Daoy (cell line): ENCODE results near the gene PRSS57. TPM values are rescaled to one million over a fixed set of nuclear protein-coding genes. Genes with fewer than 3 reads are reported as not detected.
A peak's percentile ranks its signal among the peaks of the same experiment; 100 is the strongest.
"Not testable (repeated sequence)": the region's sequence is repeated elsewhere in the genome, so short reads cannot be mapped to it uniquely, and the experiment has no call there.

Experiments
- DNase-seq: peaks from one replicate; pipeline ENCODE4 v3.0.0-alpha.2; 2015; ENCODE audit warnings: low read depth
- total RNA-seq: library from RNA; depleted of rRNA; stranded (reverse); fragments of >200 nt; shearing (Covaris generic); gene quantifications from 2 replicates; pipeline ENCODE4 v1.2.3, GENCODE V29; 2014

Gene PRSS57
- total RNA-seq, 1 experiment from 2014 or later = not detected

DNA sequence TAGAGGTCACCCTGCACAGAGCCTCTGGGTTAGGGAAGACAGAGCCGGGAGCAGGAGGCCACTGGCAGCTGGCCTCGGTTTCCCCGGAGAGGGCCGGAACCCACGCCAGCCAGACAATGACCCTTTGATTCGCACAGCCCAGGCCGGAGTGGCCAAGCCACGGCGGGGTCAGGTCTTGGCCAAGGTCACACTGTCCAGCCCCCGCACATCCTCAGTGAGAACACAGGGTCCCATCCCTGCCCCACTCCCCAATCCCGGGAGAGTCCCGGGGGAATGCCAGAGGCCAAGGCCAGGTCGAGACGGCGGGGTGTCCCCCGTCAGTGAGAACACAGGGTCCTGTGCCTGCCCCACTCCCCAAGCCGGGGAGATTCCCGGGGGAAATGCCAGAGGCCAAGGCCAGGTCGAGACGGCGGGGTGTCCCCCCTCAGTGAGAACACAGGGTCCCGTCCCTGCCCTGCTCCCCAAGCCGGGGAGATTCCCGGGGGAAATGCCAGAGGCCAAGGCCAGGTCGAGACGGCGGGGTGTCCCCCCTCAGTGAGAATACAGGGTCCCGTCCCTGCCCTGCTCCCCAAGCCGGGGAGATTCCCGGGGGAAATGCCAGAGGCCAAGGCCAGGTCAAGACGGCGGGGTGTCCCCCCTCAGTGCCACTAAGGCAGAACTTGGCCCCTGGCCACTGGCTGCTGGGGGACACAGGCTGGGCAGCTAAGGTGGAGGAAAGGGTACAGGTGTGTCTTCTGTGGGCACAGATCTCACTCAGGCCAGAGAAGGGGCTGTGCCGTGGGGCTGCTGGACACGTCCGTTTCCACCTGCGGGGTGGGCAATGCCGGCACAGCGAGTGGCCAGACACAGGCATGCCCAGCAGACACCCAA is 20.7 kb downstream of the PRSS57 start:
- DNase-seq = no peak

DNA sequence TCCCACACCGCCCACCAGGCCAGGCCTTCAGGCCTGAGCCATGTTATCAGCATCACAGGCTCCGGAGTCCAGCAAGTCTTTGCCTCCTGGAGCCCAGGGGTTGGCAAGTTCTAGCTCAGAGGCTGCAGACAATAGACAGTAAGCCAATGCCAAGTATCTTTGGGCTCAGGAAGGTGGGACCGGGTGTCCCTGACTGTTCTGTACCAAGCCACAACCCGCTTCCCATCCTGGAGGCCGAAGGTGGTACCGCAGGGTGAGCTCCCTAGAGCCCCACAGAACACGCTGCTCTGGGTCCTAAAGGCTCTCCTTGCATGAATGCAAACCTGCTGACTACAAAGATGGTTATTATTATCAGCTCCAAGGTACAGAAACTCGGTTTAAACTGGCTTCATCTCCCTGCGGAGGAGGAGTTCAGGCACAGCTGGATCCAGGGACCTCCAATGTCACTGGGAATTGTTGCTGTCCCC is 24.6 kb downstream of the PRSS57 start:
- no peak for DNase-seq

DNA sequence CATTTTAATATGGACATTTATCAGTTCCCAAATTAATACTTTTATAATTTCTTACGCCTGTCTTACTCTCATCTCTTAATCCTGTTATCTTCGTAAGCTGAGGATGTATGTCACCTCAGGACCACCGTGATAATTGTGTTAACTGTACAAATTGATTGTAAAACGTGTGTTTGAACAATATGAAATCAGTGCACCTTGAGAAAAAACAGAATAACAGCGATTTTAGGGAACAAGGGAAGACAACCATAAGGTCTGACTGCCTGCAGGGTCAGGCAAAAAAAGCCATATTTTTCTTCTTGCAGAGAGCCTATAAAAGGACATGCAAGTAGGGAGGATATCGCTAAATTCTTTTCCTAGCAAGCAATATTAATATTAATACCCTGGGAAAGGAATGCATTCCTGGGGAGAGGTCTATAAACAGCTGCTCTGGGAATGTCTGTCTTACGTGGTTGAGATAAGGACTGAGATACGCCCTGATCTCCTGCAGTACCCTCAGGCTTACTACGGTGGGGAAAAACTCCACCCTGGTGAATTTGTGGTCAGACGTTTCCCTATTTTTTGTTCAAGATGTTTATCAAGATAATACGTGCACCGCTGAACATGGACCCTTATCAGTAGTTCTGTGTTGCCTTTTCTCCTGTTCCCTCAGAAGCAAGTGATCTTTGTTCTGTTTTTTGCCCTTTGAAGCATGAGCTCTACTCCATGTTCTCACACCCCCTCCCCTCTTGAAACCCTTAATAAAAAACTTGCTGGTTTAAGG is 26.4 kb downstream of the PRSS57 start:
- DNase-seq = not testable (repeated sequence)

DNA sequence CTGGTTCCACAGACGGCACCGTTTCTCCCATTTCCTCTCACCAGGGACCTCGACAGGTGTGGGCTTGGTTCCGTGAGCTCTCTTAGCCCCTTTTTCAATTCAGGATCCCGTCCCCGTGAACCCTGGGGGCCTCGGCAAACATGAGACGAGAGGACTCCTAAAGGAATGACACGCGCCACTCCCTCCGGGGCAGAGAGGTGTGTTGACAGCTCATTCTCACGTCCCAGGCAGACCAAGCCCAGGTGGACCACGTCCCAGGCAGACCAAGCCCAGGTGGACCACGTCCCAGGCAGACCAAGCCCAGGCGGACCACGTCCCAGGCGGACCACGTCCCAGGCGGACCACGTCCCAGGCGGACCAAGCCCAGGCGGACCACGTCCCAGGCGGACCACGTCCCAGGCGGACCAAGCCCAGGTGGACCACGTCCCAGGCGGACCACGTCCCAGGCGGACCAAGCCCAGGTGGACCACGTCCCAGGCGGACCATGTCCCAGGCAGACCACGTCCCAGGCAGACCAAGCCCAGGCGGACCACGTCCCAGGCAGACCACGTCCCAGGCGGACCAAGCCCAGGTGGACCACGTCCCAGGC is 28.2 kb downstream of the PRSS57 start:
- not testable (repeated sequence) for DNase-seq

DNA sequence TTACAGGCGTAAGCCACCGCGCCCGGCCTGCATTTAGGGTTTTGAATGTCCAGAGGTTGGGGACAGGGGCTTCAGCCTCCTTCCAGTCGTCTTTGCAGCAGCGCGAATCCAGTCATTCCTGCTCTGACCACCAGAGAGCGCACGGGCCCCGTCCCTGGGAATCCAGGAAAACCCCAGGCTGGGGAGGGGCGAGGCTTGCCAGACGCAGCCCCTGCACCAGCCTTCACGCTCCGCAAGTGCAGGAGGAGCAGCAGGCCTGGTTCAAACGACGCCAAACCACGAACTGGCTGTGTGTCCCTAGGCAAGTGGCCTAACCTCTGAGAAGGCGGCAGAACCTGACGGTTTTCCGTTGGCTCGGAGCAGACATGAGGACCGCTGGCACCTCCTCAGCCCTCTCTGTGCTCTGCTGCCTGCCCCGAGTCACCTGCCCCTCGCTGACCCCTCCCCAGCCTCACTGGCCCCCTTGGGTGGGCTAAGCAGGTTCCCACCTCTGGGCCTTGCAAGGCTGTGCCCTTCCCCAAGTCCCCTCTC is 30.3 kb downstream of the PRSS57 start:
- peak; percentile 82 for DNase-seq

DNA sequence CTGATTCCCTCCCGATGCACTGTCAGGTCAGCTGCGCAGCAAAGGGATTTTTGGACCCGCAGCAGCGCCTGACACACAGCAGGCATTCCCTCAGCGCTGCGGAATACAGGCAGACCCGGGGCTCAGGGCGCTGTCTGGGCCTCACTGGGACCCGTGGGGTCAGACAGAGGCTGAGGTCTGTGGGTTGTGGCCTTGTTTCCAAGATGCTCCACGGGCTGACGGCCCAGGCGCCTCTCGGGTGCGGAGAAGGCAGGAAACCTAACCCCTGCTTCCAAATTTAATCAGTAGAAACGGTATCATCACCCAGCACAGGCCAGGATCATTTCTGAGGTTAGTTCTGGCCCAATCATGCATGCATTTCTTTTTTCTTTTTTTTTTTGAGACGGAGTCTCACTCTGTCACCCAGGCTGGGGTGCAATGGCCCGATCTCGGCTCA is 31.6 kb downstream of the PRSS57 start:
- no peak for DNase-seq

DNA sequence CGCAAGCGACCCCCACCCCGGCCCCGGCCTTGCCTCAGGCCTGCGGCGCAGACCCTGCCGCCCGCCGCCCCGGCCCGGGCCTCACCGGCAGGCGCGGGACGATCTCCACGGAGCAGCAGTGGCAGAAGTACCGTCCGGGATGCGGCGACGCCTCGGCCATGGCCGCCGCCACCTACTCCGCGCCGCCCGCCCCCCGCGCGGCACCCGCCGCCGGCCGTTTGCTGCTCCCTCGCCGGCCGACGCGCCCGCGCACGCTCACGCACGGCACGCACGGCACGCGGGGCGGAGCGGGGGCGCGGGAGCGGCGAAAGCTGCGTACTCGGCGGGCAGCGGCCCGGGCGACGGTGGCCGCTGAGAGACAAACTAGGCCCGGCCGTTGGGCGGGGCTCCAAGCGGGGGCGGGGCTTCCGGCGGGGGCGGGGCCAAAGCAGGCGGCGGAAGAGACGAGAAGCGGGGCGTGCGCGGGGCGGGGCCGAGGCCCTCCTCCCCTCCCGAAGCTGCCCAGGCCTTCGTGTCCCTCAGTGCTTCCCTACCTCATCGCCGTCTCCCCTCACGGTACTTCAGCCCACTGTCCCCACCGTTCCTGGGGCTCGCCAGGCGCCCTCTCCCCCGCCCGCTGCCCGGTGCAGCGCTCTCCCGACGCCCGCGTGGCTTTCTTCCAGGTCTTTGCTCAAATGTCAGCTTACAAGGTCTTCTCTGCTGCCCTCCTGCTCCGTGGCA is 32.1 kb downstream of the PRSS57 start, which contains the start of gene RNF126:
RNF126 (minus strand) TSS at position 253 of the 720 bp plus-strand sequence; CDS start at position 160, 93 bp downstream.
- peak; percentile 95 for DNase-seq

DNA sequence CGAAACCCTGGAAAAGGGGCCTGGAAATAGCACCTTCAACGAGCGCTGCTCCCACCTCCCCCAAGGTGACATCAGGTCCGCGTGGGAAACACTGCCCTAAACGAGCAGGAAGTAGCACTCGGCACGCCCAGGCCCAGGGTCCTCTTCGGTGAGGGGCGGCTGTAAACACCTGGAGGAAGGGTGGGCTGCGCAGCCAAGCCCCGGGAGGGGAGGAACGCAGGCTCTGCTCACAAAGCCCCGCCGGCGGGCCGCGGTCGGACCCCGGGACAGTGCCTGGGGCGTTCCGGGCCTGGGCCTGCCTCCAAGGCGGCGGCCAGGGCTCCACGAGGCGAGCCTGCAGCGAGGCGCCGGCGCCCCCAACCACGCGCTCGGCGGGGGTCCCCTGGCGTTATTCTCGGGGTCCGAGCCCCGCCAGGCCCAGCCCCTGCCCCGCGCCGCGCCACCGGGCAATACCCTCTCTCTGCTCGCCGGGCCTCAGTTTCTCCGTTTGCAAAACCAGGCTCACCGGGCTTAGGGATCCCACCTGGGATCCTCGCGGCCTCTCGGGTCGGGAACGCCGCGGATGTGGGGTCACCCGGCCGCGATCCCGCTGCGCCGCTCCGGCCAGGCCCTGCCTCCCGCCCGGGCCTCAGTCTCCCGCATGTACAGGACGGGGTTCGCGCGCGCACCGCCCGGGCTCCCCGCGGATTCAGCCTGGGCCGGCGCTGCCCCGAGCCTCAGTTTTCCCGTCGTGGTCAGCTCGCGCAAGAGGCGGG is 32.9 kb downstream of the PRSS57 start:
- peak; percentile 76 for DNase-seq

DNA sequence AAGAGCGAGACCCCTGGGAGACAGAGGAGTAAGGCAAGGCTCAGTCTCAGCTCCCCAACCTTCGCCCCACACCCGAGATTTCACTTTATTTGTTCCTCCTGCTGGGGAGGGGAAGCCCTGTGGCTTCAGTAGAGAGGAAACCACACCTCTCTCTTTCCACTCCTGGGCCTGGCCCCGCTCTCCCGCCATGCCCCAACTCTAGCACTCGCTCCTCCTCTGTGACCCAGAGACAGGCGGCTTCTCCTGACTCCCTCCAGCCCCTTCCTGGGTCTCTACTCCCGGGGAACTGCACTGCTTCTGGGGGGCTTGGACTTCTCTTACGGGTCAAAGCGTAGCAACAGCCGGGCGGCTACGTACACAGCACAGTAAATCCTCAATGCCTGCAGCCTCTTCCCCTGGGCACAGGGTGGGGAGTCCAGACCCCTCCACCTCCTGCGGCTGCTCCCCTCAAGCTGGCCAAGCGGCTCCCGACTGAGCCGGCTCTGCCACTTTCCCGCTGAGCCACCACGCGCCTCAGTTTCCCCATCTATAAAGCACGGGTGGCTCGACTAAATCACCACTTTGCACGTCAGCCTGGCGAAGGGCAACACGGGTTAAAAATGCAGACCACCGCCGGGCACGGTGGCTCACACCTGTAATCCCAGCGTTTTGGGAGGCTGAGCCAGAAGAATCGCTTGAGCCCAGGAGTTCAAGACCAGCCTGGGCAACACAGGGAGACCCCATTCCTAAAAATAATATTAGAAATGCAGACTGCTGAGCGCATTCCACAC is 33.6 kb downstream of the PRSS57 start:
- DNase-seq = no peak

DNA sequence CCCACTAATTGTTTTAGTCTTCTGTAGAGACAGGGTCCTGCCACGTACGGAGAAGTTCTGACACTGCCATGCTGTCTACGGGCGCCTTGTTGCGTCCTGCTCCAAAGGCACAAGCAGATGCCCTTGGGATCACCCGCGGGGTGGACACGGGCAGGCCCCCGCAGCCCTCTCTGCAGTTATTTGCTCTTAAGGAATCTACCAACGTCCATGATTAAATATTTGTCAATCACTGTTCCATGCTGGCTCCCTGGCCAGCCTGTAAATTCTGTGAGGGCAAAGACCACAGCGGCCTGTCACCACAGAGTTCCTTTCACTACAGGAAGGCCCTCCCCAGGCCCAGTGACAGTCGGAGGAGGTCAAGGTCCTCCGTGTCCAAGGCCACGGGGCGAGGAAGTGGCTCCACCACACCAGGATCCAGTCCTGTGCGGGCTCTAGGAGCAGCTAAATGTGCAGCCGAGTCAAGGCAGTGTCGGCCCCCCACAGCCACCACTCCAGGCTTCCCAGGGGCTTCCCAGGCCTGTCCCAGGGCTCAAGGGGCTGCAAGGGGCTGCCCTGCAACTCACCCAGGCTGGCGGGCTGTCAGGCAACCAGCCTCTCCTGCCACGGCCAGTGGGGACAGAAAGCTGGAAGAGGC is 34.3 kb downstream of the PRSS57 start:
- no peak for DNase-seq

DNA sequence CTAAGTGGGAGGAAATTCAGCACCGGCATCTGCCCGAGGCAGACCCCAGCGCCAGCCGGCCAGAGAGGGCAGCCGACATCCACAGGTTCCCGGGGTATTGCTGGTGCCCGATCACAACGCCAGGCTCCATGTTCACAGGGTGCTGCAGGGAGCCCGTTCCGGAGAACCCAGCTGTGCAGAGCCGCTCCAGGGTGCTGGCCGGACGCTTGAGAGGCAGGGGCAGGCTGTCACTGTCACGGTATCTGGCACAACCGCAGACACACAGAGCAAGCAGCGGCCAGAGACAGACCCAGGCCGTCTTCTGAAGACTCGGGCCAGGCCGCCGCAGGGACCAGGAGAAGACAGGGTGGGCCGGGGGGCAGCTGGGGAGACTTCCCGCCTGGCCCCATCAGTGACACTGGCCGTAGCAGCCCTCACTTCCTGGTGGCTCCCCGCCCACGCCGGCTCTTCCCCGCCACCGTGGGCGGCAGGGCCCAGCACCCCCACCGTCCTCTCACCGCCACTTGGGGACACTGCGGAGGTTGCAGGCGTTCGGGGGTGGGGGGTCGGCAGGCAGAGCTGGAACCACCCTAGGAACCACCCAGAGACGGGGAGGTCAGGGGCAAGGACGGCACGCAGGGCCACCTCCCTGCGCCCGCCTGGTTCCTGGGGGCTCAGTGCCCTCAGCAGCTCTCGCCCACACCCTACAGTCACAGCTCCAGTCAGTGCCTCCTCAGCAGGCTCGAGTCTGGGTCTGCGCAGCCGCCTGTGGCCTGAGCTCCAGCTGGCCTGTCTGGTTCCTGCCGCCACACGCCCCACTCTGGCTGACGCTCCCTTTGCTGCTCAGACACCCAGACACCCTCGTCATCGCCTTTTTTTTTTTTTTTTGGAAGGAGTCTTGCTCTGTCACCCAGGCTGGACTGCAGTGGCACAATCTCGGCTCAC is 36.1 kb downstream of the PRSS57 start:
- no peak for DNase-seq

DNA sequence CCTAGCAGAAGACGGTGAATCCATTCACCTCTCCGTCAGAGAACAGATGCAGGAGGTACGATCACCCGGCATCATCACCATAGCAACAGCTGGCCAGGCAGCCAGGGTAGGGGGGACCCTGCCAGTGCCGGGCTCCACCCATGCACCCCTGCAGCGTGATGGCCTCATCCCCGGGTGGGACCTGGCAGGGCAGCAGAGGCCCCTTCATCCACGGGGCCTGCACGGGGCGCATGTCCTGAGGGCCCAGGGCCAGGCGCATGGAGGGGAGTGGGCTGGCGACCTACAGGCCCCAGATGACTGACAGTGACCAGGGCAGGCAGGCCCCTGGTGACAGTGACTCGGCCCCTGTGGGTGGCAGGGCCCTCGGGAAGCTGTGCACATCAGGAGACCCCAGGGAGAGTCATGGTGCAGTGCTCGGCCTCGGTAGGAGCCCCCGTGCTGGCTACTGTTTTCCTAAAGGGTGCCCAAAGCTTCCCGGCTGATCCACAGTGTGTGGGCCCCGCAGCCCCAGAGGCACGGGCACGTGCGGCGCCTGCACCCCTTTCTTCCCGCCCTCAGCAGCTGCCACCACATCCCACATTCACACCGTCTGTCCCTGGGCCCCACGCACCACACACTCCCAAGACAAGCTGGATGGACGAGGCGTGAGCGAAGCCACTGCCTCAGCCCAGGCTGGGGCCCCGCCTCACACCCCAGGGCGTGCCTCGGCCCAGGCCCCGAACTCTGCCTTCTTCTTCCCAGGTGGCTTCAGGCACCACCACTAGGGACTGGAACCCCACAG is 37.0 kb downstream of the PRSS57 start:
- no peak for DNase-seq

DNA sequence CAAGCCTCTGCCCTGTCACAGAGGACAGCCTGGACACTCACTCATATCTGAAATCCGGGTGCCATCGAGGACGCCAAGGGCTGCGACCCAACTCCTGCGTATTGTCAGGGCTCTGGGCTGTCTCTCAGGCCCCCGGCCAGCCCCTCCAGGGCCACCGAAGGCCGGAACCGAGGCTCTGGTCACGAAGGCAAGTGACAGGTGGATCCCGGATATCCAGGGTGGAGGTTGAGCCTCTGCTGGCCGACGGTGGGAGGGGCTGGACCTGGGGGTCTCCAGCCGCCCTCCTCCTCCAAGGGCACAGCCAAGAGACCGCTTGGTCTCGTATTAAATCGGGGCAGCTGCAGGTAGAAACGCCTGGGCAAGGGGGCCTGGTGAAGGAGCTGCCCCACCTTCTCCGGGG is 37.6 kb downstream of the PRSS57 start:
- no peak for DNase-seq

DNA sequence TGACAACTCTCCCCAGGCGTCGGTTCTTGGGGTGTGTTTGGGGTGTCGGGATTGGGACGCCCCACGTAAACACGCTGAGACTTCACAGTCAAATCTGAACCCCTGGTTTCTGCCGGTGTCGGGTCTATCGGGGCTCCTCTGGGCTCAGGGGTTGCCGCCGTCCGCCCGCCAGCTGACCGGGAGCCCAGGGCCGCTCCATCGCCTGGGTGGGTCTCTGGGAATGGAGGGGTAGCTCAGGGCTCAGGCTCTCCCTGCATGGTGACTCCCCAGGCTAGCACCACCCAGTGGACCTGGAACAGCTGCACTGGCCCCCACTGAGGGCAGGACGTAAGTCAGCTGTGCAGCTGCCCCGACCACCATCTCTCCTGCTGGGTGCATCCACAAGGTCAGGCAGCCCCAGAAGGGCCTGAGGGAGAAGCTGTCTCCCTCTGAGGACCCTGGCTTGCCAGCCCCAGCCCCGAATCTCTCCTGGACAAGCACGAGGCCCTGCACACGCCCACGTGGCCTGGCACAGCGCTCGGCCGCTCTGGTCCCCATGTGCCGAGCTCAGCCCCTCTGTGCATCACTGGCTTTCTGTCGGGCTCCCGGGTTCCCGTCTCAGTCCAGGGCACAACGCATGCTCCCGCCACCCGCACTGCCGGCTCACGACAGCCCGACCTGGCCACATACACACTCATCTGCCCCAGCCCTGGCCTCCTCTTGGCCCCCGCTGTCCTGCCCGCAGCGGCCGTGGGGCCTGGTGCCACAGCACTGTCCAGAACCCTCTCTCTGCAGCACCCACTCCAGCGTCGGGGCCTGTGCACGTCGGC is 38.3 kb downstream of the PRSS57 start:
- DNase-seq = no peak

DNA sequence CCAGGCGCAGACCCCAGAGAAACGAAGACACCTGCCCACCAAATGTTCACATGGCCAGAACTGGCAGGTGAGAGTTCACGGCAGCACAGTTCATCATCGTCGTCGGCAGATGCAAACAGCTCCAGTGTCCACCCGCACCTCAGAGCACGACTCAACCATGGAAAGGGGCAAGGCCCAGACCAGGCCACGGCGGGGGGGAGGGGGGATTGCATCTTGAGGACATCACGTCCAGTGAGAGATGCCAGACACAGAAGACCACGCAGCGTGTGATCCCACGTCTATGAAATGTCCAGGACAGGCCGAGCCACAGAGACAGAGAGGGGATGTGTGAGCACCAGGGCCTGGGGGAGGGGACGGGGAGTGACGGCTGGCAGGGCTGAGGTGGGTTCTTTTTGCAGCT is 39.6 kb downstream of the PRSS57 start:
- DNase-seq = no peak

DNA sequence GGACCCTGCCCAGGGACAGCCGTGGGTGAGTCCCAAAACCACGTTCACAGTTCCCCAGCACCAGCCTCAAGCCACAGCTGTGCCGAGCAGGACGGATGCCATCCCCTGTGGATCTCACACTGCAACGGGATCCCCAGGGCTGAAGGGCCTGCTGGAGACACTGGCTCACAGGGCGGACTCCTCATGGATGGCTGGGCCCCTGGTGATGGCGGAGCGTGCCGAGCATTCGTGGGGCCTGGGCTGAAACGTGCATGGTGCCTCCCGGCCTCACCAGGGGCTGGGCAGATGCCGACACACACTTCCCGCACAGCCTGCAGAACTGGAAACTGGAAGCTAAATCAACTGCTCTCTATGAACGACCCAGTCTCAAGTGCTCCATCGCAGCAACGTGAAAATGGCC is 41.8 kb downstream of the PRSS57 start:
- DNase-seq = no peak
